GM11168 (cell line): Measurements from ENCODE around the gene UBE2A.

ENCODE experiments used
- in situ Hi-C: fragments of 300-500 bp; cut with MboI; formaldehyde crosslinking; loops from one replicate; pipeline ENCODE4 v1.12.0; 2022; ENCODE audit warnings: low sequenced_read_pairs; ENCODE audit not compliant: unreplicated experiment

UBE2A gene

DNA sequence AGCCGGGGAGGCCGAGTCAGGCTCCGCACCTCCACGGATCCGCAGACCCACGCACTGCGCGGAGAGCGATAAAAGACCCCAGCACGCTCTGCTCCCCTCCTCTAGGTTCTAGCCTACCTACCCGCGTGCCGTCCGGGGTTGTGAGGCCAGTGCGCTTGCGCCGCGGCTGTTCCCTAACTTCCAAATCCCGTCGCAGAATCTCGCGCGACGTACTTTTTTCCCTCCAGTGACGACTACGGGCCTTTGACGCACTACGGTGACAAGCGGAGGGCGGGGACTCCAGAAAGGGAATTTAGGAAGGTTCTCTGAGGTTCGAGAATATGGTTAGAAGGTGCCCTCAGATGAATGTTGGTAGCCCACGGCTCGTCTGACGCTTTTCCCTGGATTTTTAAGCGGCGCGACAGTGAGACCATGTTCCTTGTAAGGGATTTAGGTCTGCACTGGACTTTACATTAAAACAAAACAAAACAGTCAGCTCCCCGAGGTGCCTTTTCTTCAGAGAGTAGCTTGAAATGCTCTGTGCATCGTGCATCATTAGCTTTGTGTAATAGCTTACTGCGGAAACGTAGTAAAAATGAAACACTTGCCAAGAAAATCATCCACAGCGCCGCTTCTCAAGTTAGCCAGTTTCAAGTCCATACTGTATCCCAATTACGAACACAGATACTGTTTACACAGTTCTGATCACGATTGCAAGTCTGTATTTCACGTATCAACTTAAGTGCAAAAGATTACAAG lies 32.1 kb downstream of the UBE2A start, which contains the start of gene NKRF:
TSS of gene NKRF (minus strand) at position 145 of the 738 bp plus-strand sequence.
- in situ Hi-C loops: no loop called here

DNA sequence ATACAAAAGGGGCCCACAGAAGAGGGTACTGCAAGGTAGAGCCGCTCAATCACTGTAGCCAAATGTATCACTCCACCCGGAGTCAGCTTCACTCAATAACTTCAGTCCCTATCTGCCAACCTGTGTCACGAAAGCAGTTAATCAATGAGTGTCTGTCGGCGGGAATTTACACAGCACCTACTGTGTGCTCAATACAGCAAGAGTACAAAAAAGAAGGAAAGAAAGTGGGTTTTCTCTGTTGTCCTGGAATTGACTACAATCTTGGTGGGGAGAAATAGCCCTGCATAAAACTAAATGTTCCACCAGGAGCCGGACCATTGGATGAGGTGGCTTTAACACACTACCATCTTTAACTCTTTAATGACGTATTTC lies 32.6 kb downstream of the UBE2A start:
- in situ Hi-C loops: no loop called here

- in situ Hi-C loops: no loop called here
Measured at GRCh38 chrX:119614776-119615175, 40.4 kb downstream of the UBE2A start.

DNA sequence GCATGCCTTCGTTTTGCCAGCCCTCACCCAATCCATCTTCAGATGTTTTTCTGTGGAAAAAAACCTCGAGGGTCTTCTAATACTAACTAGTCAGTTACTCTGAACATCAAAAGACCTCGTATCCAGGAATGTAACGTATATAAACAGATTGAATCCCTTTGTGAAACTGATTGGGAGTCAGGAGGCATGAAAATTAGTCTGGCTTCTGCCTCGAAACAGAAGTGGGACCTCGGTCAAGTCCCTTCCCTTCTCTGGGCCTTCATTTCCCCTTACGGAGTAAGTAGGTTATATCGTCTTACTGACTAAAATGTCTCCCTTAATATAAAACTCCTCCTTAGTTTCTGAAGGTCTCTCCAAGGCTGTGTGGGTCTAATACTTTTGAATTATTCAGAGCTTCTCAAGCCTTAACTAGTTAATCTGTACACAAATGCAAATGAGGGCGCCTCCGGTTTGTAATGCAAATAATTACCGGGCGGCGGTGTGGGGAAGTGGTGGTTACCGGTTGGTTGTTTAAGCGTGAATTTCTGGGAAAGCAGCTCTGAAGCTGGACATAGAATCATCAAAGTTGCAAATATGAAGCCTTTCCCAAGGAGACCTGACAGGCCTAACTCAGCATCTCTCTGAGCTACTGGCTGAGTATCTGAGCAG lies 43.3 kb downstream of the UBE2A start:
- in situ Hi-C loops: no loop called here

- in situ Hi-C loops: no loop called here
Measured at GRCh38 chrX:119618439-119618838, 44.1 kb downstream of the UBE2A start.

DNA sequence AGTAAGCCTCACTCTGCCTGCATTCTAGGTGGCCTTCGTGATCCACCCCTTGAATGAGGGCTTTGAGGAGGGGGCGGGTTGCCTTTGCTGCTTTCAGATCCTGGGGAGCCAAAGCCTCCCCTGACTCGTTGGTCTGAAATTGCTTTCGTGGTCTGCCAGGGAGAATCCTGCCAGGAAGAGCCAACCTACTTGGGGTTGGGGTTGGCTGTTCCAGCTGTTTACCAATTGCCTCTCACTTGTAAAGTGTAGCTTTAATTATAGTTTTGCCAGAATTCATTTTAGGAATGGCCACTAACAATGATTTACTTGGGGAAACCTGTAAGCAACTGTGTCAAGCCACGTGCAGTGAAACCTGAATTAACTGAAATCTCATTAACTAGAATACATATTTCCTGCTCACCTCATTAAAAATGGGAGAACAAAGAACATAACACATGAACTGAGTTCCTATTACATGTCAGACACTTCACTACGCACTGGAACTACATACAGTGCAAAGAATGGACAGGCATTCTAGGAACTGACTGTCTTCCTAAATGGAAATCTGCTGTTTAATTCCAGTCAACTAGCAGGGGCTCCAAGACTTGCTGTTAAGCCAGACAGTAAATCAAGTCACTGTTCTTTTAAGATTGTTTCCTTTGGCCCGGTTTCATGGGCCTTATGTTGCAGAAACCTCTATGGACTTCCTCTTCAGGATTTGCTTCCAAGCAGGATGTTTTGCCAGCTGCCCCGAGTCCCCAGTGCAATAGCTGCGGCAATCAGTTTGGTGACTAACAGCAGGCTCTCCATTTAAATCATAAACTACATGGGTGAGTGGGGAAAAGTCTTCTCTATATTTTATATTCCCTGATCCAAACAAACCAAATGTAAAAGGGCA lies 48.2 kb downstream of the UBE2A start:
- in situ Hi-C loops: no loop called here

DNA sequence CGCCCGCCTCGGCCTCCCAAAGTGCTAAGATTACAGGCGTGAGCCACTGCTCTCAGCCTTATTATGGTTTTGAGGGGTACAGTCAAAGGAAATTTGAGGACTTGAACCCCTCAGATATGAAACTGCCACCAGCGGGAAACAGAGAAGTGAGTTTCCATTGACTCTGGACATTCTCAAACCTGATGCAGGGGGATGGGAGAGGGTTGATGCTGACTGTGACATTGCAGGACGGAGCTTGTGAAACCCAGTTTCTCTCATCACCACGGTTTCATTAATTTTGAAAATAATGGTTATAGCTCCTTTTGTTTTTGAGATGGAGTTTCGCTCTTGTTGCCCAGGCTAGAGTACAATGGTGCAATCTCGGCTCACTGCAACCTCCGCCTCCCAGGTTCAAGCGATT lies 50.1 kb downstream of the UBE2A start:
- in situ Hi-C loops: no loop called here

DNA sequence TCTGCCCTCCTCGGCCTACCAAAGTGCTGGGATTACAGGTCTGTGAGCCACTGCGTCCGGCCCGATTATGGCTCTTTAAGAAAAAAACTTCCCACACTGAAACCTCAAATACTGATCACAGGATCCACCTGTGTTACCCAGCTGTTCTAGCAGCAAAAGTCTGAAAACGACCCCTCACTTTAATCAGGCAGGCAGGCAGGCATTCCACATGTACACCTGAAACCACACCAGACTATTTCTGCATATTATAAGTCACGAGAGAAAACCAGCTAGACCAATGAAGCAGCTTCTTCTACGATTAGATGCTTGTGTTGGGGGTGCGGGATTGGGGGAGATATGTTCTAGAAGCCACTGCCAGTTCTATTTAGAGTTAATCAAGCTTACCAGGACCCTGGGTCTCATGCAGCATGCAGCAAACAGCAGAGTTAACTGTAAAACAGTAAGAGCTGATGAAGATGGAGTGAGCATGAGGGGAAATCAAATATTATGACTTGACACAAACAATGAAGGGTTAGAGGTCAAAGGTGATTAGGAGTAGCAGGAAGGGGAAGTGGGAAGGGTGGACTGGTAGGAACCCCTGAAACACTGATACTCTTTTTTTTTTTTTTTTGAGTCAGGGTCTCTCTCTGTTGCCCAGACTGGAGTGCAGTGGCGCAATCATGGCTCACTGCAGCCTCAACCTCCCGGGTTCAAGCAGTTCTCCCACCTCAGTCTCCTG lies 50.7 kb downstream of the UBE2A start:
- in situ Hi-C loops: no loop called here

- in situ Hi-C loops: no loop called here
Measured at GRCh38 chrX:119625843-119626242, 51.5 kb downstream of the UBE2A start.
